HCT116 (cell line): ENCODE results near the gene HDGF. TPM values are rescaled to one million over a fixed set of nuclear protein-coding genes. Genes with fewer than 3 reads are reported as not detected.

Experiments
- ATAC-seq: fragments of 200-7000 bp; cut with Tn5 transposase; 2 replicates; pipeline ENCODE4 v1.9.1; 2020; ENCODE audit warnings: mild to moderate bottlenecking, moderate library complexity
- BruUV-seq: library from RNA; stranded (reverse); fragments of 400-500 nt; replicated peaks from 2 replicates; lab custom pipeline; 2021; lab: Mats Ljungman, UMichigan
- CTCF ChIA-PET: fragments of 300-600 bp; sonication (Branson Sonifier 250); formaldehyde crosslinking; loops from one replicate; lab custom pipeline; 2021; ENCODE audit warnings: antibody characterized with exemption; lab: Charles Lee
- POLR2A ChIA-PET: fragments of 300-600, 350-600 bp; sonication (Branson Sonifier 250); formaldehyde crosslinking; loops from one replicate; lab custom pipeline; 2021; ENCODE audit warnings: antibody characterized with exemption; lab: Charles Lee
- RAD21 ChIA-PET, 2 experiments: fragments of 300-600 bp; sonication (Branson Sonifier 250); formaldehyde crosslinking; loops; one replicate each; lab custom pipeline; 2023; ENCODE audit warnings: low total read pairs in 2 of 2; ENCODE audit not compliant: uncharacterized antibody in 2 of 2, unreplicated experiment in 2 of 2, low non-redundant PET in 1 of 2; lab: Charles Lee
- DNase-seq: peaks from one replicate; pipeline ENCODE4 v3.0.0-alpha.2; 2010; ENCODE audit warnings: low read depth, low spot score
- H2AFZ ChIP-seq: fragments of 200-600 bp; shearing (Covaris generic), sonication (generic); 2 replicates; pipeline ENCODE4 v1.6.1; 2017; ENCODE audit warnings: low read depth, mixed run types, mixed read lengths, antibody characterized with exemption, low read length; ENCODE audit not compliant: poor library complexity, severe bottlenecking
- H3K27ac ChIP-seq: 2 replicates; pipeline ENCODE4 v1.5.1; 2012; ENCODE audit warnings: low read depth, low read length
- H3K27me3 ChIP-seq: fragments of 200-600 bp; sonication (generic); 2 replicates; pipeline ENCODE4 v1.6.1; 2016; ENCODE audit warnings: mixed run types, low read length, mixed read lengths; ENCODE audit not compliant: insufficient read depth
- H3K36me3 ChIP-seq, 2 experiments: fragments of 200-500 bp in 1 of 2; fragments of 200-600 bp in 1 of 2; sonication (Bioruptor generic) in 1 of 2; sonication (generic) in 1 of 2; 2 replicates each; pipeline versions ENCODE4 v1.5.1 to v1.6.1; 2014 to 2016; ENCODE audit warnings: low read length in 2 of 2, inconsistent platforms in 1 of 2, mixed read lengths in 1 of 2, mixed run types in 1 of 2; ENCODE audit not compliant: insufficient read depth in 2 of 2, control insufficient read depth in 1 of 2
- H3K4me1 ChIP-seq, 2 experiments: fragments of 200-600 bp in 1 of 2; sonication (generic) in 1 of 2; 2 replicates each; pipeline versions ENCODE4 v1.5.1 to v1.6.1; 2012 to 2017; ENCODE audit warnings: low read length in 2 of 2, inconsistent platforms in 1 of 2, mild to moderate bottlenecking in 1 of 2, mixed read lengths in 1 of 2, mixed run types in 1 of 2, moderate library complexity in 1 of 2; ENCODE audit not compliant: insufficient read depth in 2 of 2, control insufficient read depth in 1 of 2
- H3K4me2 ChIP-seq: fragments of 200-600 bp; sonication (generic); 2 replicates; pipeline ENCODE4 v1.6.1; 2017; ENCODE audit warnings: mixed run types, low read length, mixed read lengths
- H3K4me3 ChIP-seq, 2 experiments: fragments of 200-600 bp in 1 of 2; sonication (generic) in 1 of 2; replicated peaks in 1 of 2; 2 replicates each; pipeline ENCODE4 v1.5.1; 2011 to 2016; ENCODE audit warnings: low read length in 2 of 2, control low read depth in 1 of 2, low read depth in 1 of 2, mild to moderate bottlenecking in 1 of 2, mixed read lengths in 1 of 2, mixed run types in 1 of 2
- H3K79me2 ChIP-seq: fragments of 200-600 bp; sonication (generic); 2 replicates; pipeline ENCODE4 v1.6.1; 2017; ENCODE audit warnings: mild to moderate bottlenecking, mixed run types, low read length, moderate library complexity, mixed read lengths; ENCODE audit not compliant: insufficient read depth
- H3K9ac ChIP-seq: fragments of 200-600 bp; sonication (generic); 2 replicates; pipeline ENCODE4 v1.6.1; 2016; ENCODE audit warnings: low read length, mixed read lengths
- H3K9me2 ChIP-seq: fragments of 200-600 bp; sonication (generic), shearing (Covaris generic); 2 replicates; pipeline ENCODE4 v1.6.1; 2017; ENCODE audit warnings: mixed run types, mild to moderate bottlenecking, moderate library complexity; ENCODE audit not compliant: insufficient read depth
- H3K9me3 ChIP-seq, 2 experiments: fragments of 200-500 bp in 1 of 2; fragments of 200-600 bp in 1 of 2; sonication (Bioruptor generic) in 1 of 2; sonication (generic) in 1 of 2; 2 replicates each; pipeline ENCODE4 v1.6.1; 2014 to 2017; ENCODE audit warnings: low read length in 2 of 2, mixed read lengths in 2 of 2, inconsistent platforms in 1 of 2, low read depth in 1 of 2, mild to moderate bottlenecking in 1 of 2, mixed run types in 1 of 2, moderate library complexity in 1 of 2; ENCODE audit not compliant: control insufficient read depth in 1 of 2, insufficient read depth in 1 of 2
- H4K20me1 ChIP-seq: fragments of 200-600 bp; sonication (generic), shearing (Covaris generic); 2 replicates; pipeline ENCODE4 v1.6.1; 2017; ENCODE audit warnings: mixed run types, mild to moderate bottlenecking, moderate library complexity; ENCODE audit not compliant: insufficient read depth
- CBX3 ChIP-seq: IDR thresholded peaks from 2 replicates; pipeline ENCODE4 v1.6.1; 2012; ENCODE audit warnings: low read depth
- CEBPB ChIP-seq: IDR thresholded peaks from 2 replicates; pipeline ENCODE4 v1.6.1; 2012; ENCODE audit warnings: low read depth
- ELF1 ChIP-seq: IDR thresholded peaks from 2 replicates; pipeline ENCODE4 v1.6.1; 2012; ENCODE audit warnings: low read depth, borderline replicate concordance
- EZH2phosphoT487 ChIP-seq: fragments of 200-600 bp; IDR thresholded peaks from 2 replicates; pipeline ENCODE4 v1.6.1; 2018; ENCODE audit warnings: antibody characterized with exemption, borderline replicate concordance
- JUND ChIP-seq: IDR thresholded peaks from 2 replicates; pipeline ENCODE4 v1.6.1; 2012
- POLR2A ChIP-seq: IDR thresholded peaks from 2 replicates; pipeline ENCODE4 v1.7.0; 2011; ENCODE audit warnings: borderline replicate concordance; ENCODE audit not compliant: insufficient read depth, insufficient read length; ENCODE audit errors: extremely low read depth
- SRF ChIP-seq: IDR thresholded peaks from 2 replicates; pipeline ENCODE4 v1.6.1; 2012; ENCODE audit warnings: low read depth
- TCF7L2 ChIP-seq: IDR thresholded peaks from 2 replicates; pipeline ENCODE4 v1.7.0; 2011; ENCODE audit warnings: borderline replicate concordance, inconsistent platforms; ENCODE audit not compliant: insufficient read depth, insufficient read length; ENCODE audit errors: extremely low read depth
- ZFX ChIP-seq: fragments of 450-650 bp; IDR thresholded peaks from 2 replicates; pipeline ENCODE4 v1.6.1; 2017
- intact Hi-C: fragments of 100-400 bp; cut with micrococcal nuclease; formaldehyde crosslinking; loops from 2 replicates; pipeline ENCODE4 v1.10.0; 2022
- total RNA-seq: library from RNA; stranded (reverse); gene quantifications from one replicate; pipeline ENCODE4 v1.2.1, GENCODE V29; 2021; ENCODE audit not compliant: unreplicated experiment
- TF ChIP-seq, protein P1 (sequence below): IDR thresholded peaks from 2 replicates; pipeline ENCODE4 v1.6.1; 2012
- TF ChIP-seq, protein P2 (sequence below): IDR thresholded peaks from 2 replicates; pipeline ENCODE4 v1.6.1; 2012; ENCODE audit warnings: low read depth
- TF ChIP-seq, protein P3 (sequence below): IDR thresholded peaks from 2 replicates; pipeline ENCODE4 v1.6.1; 2012

HDGF gene
- total RNA-seq, 1 experiment from 2014 or later: 304 TPM

DNA sequence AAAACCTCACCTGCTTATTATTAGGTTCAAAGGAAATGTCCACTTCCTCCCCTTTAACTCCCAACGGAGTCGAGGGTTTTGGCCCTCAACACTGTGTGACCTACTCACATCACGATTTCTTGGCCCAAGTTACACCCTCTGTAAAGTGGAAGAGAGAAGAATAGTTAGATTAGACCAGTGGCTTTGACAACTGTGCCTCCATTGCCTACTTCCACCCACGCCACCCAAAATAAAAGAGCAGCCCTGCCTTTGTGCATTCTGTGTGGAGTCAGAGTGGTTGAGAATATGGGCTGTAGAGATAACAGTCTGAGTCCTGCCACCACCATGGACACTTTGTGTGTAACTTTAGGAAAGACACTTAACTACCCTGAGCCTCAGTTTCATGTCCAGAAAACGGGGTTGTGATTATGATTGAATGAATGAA, 4.1 kb upstream of the HDGF start:
- no peak for ATAC-seq
- Histone ChIP-seq H3K4me2 (no peak overlapping the region), H3K36me3 (no peaks in the 10 kb centered on the region), H2AFZ (no peak overlapping the region), H3K4me1 (peaks cover 3 to 18% of the 10 kb centered on the region in 2 experiments; a peak in 3 of 4 replicates), H3K9me2 (no peaks in the 10 kb centered on the region), H3K4me3 (no peak overlapping the region), H3K9ac (no peak overlapping the region), H3K9me3 (no peaks in the 10 kb centered on the region), H3K27ac (no peak overlapping the region), H3K27me3 (no peaks in the 10 kb centered on the region), H4K20me1 (no peaks in the 10 kb centered on the region), H3K79me2 (peaks cover 30% of the 10 kb centered on the region)
- TF ChIP-seq EZH2phosphoT487 (no peak), CBX3 (no peak), TCF7L2 (no peak), POLR2A (no peak), ZFX (no peak), JUND (no peak), ELF1 (no peak), SRF (no peak), CEBPB (no peak)
- TF ChIP-seq, protein P1, sequence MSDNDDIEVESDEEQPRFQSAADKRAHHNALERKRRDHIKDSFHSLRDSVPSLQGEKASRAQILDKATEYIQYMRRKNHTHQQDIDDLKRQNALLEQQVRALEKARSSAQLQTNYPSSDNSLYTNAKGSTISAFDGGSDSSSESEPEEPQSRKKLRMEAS: no peak
- TF ChIP-seq, protein P2, sequence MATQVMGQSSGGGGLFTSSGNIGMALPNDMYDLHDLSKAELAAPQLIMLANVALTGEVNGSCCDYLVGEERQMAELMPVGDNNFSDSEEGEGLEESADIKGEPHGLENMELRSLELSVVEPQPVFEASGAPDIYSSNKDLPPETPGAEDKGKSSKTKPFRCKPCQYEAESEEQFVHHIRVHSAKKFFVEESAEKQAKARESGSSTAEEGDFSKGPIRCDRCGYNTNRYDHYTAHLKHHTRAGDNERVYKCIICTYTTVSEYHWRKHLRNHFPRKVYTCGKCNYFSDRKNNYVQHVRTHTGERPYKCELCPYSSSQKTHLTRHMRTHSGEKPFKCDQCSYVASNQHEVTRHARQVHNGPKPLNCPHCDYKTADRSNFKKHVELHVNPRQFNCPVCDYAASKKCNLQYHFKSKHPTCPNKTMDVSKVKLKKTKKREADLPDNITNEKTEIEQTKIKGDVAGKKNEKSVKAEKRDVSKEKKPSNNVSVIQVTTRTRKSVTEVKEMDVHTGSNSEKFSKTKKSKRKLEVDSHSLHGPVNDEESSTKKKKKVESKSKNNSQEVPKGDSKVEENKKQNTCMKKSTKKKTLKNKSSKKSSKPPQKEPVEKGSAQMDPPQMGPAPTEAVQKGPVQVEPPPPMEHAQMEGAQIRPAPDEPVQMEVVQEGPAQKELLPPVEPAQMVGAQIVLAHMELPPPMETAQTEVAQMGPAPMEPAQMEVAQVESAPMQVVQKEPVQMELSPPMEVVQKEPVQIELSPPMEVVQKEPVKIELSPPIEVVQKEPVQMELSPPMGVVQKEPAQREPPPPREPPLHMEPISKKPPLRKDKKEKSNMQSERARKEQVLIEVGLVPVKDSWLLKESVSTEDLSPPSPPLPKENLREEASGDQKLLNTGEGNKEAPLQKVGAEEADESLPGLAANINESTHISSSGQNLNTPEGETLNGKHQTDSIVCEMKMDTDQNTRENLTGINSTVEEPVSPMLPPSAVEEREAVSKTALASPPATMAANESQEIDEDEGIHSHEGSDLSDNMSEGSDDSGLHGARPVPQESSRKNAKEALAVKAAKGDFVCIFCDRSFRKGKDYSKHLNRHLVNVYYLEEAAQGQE: no peak
- TF ChIP-seq, protein P3, sequence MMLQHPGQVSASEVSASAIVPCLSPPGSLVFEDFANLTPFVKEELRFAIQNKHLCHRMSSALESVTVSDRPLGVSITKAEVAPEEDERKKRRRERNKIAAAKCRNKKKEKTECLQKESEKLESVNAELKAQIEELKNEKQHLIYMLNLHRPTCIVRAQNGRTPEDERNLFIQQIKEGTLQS: no peak
- no peak for DNase-seq
- intact Hi-C loops: no loop called here
- BruUV-seq: no TSS peak
- ChIA-PET RAD21 (no interaction called here), CTCF (interaction anchor here (1.3 kb wide), 1 partner anchor 29 kb away, joined by 3 read pairs; no protein-coding TSS in a partner anchor), POLR2A (interaction anchor here (1.3 kb wide), 1 partner anchor 15 kb away, joined by 4 read pairs; the partner anchor contains the start of gene MRPL24)
